Measurements from ENCODE around the gene CCDC150.

GRCh38 chr2:196723571-196723970, 84.1 kb downstream of the CCDC150 start:
- TF ChIP-seq CTCF (IDR thresholded peaks at IDR 0.05; ENCODE audit: insufficient read depth, low read depth, low read length) (no peak), EZH2 (IDR thresholded peaks at IDR 0.05; ENCODE audit: insufficient read depth, low read length) (no peak)
